ENCODE data around the gene PSORS1C2.

PSORS1C2 gene

GRCh38 chr6:31163922-31164321, 25.1 kb upstream of the PSORS1C2 start:
- Histone ChIP-seq H3K4me3 (ENCODE audit: insufficient read depth, low read length, poor library complexity, severe bottlenecking) (no peak overlapping the region), H3F3A (ENCODE audit: insufficient read depth) (0 out of 2 replicates have a peak, but pooled peaks cover 5% of the 10 kb centered on the region), H3K27me3 (ENCODE audit: low read length) (no peaks in the 10 kb centered on the region), H3K36me3 (ENCODE audit: low read length) (peaks cover 9% of the 10 kb centered on the region; the same call in 1 of the 2 replicates), H3K79me2 (ENCODE audit: insufficient read depth, low read length) (peaks cover 14% of the 10 kb centered on the region), H3K9ac (ENCODE audit: low read length) (no peak overlapping the region), H3K4me2 (ENCODE audit: low read depth, low read length, poor library complexity, severe bottlenecking) (no peak overlapping the region), H3K9me3 (ENCODE audit: insufficient read depth, low read length) (no peaks in the 10 kb centered on the region), H2AFZ (ENCODE audit: low read depth, low read length, severe bottlenecking) (no peak overlapping the region), H3K9me2 (replicated peaks; ENCODE audit: insufficient read depth, low read length) (no peaks in the 10 kb centered on the region), H3K27ac (ENCODE audit: low read depth, low read length) (no peak overlapping the region), H4K20me1 (ENCODE audit: low read depth, low read length) (peaks cover 3% of the 10 kb centered on the region; the same call in 1 of the 2 replicates)
- TF ChIP-seq, protein P1, sequence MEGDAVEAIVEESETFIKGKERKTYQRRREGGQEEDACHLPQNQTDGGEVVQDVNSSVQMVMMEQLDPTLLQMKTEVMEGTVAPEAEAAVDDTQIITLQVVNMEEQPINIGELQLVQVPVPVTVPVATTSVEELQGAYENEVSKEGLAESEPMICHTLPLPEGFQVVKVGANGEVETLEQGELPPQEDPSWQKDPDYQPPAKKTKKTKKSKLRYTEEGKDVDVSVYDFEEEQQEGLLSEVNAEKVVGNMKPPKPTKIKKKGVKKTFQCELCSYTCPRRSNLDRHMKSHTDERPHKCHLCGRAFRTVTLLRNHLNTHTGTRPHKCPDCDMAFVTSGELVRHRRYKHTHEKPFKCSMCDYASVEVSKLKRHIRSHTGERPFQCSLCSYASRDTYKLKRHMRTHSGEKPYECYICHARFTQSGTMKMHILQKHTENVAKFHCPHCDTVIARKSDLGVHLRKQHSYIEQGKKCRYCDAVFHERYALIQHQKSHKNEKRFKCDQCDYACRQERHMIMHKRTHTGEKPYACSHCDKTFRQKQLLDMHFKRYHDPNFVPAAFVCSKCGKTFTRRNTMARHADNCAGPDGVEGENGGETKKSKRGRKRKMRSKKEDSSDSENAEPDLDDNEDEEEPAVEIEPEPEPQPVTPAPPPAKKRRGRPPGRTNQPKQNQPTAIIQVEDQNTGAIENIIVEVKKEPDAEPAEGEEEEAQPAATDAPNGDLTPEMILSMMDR (IDR thresholded peaks at IDR 0.05; ENCODE audit: insufficient read depth, low read length, poor library complexity, severe bottlenecking) = no peak
- no peak for TF ChIP-seq EZH2phosphoT487 (conservative IDR thresholded peaks at IDR 0.05; ENCODE audit: low read length)

- no peak overlapping the region for H3K27ac ChIP-seq (ENCODE audit: low read depth, low read length)
- H3K9me3 ChIP-seq (ENCODE audit: insufficient read depth, low read length) = no peaks in the 10 kb centered on the region
- H3K27me3 ChIP-seq (ENCODE audit: low read length) = no peaks in the 10 kb centered on the region
- no peak overlapping the region for H3K4me3 ChIP-seq (ENCODE audit: insufficient read depth, low read length, poor library complexity, severe bottlenecking)
- no peaks in the 10 kb centered on the region for H3K9me2 ChIP-seq (replicated peaks; ENCODE audit: insufficient read depth, low read length)
- H3K79me2 ChIP-seq (ENCODE audit: insufficient read depth, low read length) = peaks cover 19% of the 10 kb centered on the region
- H3F3A ChIP-seq (ENCODE audit: insufficient read depth) = 0 out of 2 replicates have a peak, but pooled peaks cover 5% of the 10 kb centered on the region
- H3K4me2 ChIP-seq (ENCODE audit: low read depth, low read length, poor library complexity, severe bottlenecking) = no peak overlapping the region
- H3K9ac ChIP-seq (ENCODE audit: low read length) = no peak overlapping the region
- no peak overlapping the region for H2AFZ ChIP-seq (ENCODE audit: low read depth, low read length, severe bottlenecking)
- H4K20me1 ChIP-seq (ENCODE audit: low read depth, low read length) = peaks cover 3% of the 10 kb centered on the region; the same call in 1 of the 2 replicates
- TF ChIP-seq, protein P1 (IDR thresholded peaks at IDR 0.05; ENCODE audit: insufficient read depth, low read length, poor library complexity, severe bottlenecking) = no peak
- TF ChIP-seq EZH2phosphoT487 (conservative IDR thresholded peaks at IDR 0.05; ENCODE audit: low read length) = no peak
- H3K36me3 ChIP-seq (ENCODE audit: low read length) = peaks cover 9% of the 10 kb centered on the region; the same call in 1 of the 2 replicates
Observed at GRCh38 chr6:31162463-31163165, 23.7 kb upstream of the PSORS1C2 start.

GRCh38 chr6:31161216-31162126, 22.6 kb upstream of the PSORS1C2 start:
- Histone ChIP-seq H3K9me2 (replicated peaks; ENCODE audit: insufficient read depth, low read length) (no peaks in the 10 kb centered on the region), H3K27ac (ENCODE audit: low read depth, low read length) (no peak overlapping the region), H3F3A (ENCODE audit: insufficient read depth) (0 out of 2 replicates have a peak, but pooled peaks cover 5% of the 10 kb centered on the region), H3K9ac (ENCODE audit: low read length) (no peak overlapping the region), H4K20me1 (ENCODE audit: low read depth, low read length) (peaks cover 3% of the 10 kb centered on the region; the same call in 1 of the 2 replicates), H3K79me2 (ENCODE audit: insufficient read depth, low read length) (peaks cover 26% of the 10 kb centered on the region), H3K27me3 (ENCODE audit: low read length) (no peaks in the 10 kb centered on the region), H3K9me3 (ENCODE audit: insufficient read depth, low read length) (no peaks in the 10 kb centered on the region), H3K36me3 (ENCODE audit: low read length) (peaks cover 12% of the 10 kb centered on the region; the same call in 1 of the 2 replicates), H3K4me3 (ENCODE audit: insufficient read depth, low read length, poor library complexity, severe bottlenecking) (no peak overlapping the region), H2AFZ (ENCODE audit: low read depth, low read length, severe bottlenecking) (no peak overlapping the region), H3K4me2 (ENCODE audit: low read depth, low read length, poor library complexity, severe bottlenecking) (no peak overlapping the region)
- no peak for TF ChIP-seq EZH2phosphoT487 (conservative IDR thresholded peaks at IDR 0.05; ENCODE audit: low read length)
- TF ChIP-seq, protein P1 (IDR thresholded peaks at IDR 0.05; ENCODE audit: insufficient read depth, low read length, poor library complexity, severe bottlenecking) = no peak

Measured in SU-DHL-6 (cell line).